MG63 (cell line): ENCODE results near the gene TCP11L1. TPM values are rescaled to one million over a fixed set of nuclear protein-coding genes. Genes with fewer than 3 reads are reported as not detected.
A peak's percentile ranks its signal among the peaks of the same experiment; 100 is the strongest.

Source experiments
- DNase-seq: peaks from one replicate; pipeline ENCODE4 v3.0.0-alpha.2; 2020
- H3K27me3 ChIP-seq: fragments of 250-450 bp; sonication (Bioruptor Pico); 2 replicates; pipeline ENCODE4 v1.5.1; 2020; ENCODE audit warnings: mild to moderate bottlenecking, moderate library complexity
- H3K36me3 ChIP-seq: fragments of 250-450 bp; sonication (Bioruptor Pico); 2 replicates; pipeline ENCODE4 v1.5.1; 2020; ENCODE audit warnings: mild to moderate bottlenecking, moderate library complexity
- H3K4me3 ChIP-seq: fragments of 250-450 bp; sonication (Bioruptor Pico); 2 replicates; pipeline ENCODE4 v1.5.1; 2020; ENCODE audit warnings: mild to moderate bottlenecking, moderate library complexity
- H3K9me3 ChIP-seq: fragments of 250-450 bp; sonication (Bioruptor Pico); 2 replicates; pipeline ENCODE4 v1.5.1; 2020; ENCODE audit warnings: mild to moderate bottlenecking, moderate library complexity
- total RNA-seq: library from RNA; depleted of rRNA; stranded (reverse); fragments of >200 nt; shearing (Covaris generic); gene quantifications from 2 replicates; pipeline ENCODE4 v1.2.3, GENCODE V29; 2014; ENCODE audit warnings: low replicate concordance; rRNA removed

The TCP11L1 gene
- total RNA-seq = 4.4 and 8.4 TPM in 2 replicates

- H3K36me3 ChIP-seq = peaks cover under 1% of the 10 kb centered on the region; the same call in 1 of the 2 replicates
- DNase-seq = peak; percentile 88
- H3K4me3 ChIP-seq = peak within 1 kb of the TSS; percentile 88
- no peaks in the 10 kb centered on the region for H3K9me3 ChIP-seq
- H3K27me3 ChIP-seq = no peaks in the 10 kb centered on the region
Observed at GRCh38 chr11:33039274-33040032, at the start of gene TCP11L1. TCP11L1 (plus strand) TSS chr11:33039572; CDS start chr11:33043774, 4,202 bp downstream.

GRCh38 chr11:32990481-32990880, 48.9 kb upstream of the TCP11L1 start:
- Histone ChIP-seq H3K36me3 (no peaks in the 10 kb centered on the region), H3K4me3 (no peak overlapping the region), H3K9me3 (peaks cover 2% of the 10 kb centered on the region; the same call in 1 of the 2 replicates), H3K27me3 (no peaks in the 10 kb centered on the region)
- no peak for DNase-seq

GRCh38 chr11:32991427-32991826, 47.9 kb upstream of the TCP11L1 start:
- H3K36me3 ChIP-seq = no peaks in the 10 kb centered on the region
- no peak for DNase-seq

GRCh38 chr11:32991898-32992297, 47.5 kb upstream of the TCP11L1 start:
- Histone ChIP-seq H3K9me3 (peaks cover 2% of the 10 kb centered on the region; the same call in 1 of the 2 replicates), H3K36me3 (no peaks in the 10 kb centered on the region), H3K4me3 (no peak overlapping the region), H3K27me3 (no peaks in the 10 kb centered on the region)
- DNase-seq = no peak

More at GRCh38 chr11:32991427-32991826, 47.9 kb upstream of the TCP11L1 start:
- Histone ChIP-seq H3K9me3 (peaks cover 2% of the 10 kb centered on the region; the same call in 1 of the 2 replicates), H3K4me3 (no peak overlapping the region), H3K27me3 (no peaks in the 10 kb centered on the region)

GRCh38 chr11:33000181-33000580, 39.2 kb upstream of the TCP11L1 start:
- Histone ChIP-seq H3K27me3 (no peaks in the 10 kb centered on the region), H3K36me3 (no peaks in the 10 kb centered on the region), H3K9me3 (no peaks in the 10 kb centered on the region), H3K4me3 (no peak overlapping the region)
- DNase-seq = no peak

- DNase-seq = no peak
- Histone ChIP-seq H3K4me3 (no peak overlapping the region), H3K9me3 (no peaks in the 10 kb centered on the region)
Observed at GRCh38 chr11:33001281-33001680, 38.1 kb upstream of the TCP11L1 start.

GRCh38 chr11:33001751-33002542, 37.4 kb upstream of the TCP11L1 start:
- DNase-seq = no peak
- Histone ChIP-seq H3K9me3 (no peaks in the 10 kb centered on the region), H3K36me3 (no peaks in the 10 kb centered on the region), H3K27me3 (no peaks in the 10 kb centered on the region), H3K4me3 (no peak overlapping the region)

More at GRCh38 chr11:33001281-33001680, 38.1 kb upstream of the TCP11L1 start:
- Histone ChIP-seq H3K27me3 (no peaks in the 10 kb centered on the region), H3K36me3 (no peaks in the 10 kb centered on the region)

- DNase-seq = no peak
- no peaks in the 10 kb centered on the region for H3K36me3 ChIP-seq
- H3K9me3 ChIP-seq = no peaks in the 10 kb centered on the region
- H3K4me3 ChIP-seq = no peak overlapping the region
- no peaks in the 10 kb centered on the region for H3K27me3 ChIP-seq
Observed at GRCh38 chr11:33005175-33005574, 34.2 kb upstream of the TCP11L1 start.

GRCh38 chr11:33006010-33006409, 33.4 kb upstream of the TCP11L1 start:
- Histone ChIP-seq H3K27me3 (no peaks in the 10 kb centered on the region), H3K4me3 (no peak overlapping the region), H3K9me3 (no peaks in the 10 kb centered on the region), H3K36me3 (no peaks in the 10 kb centered on the region)
- no peak for DNase-seq

GRCh38 chr11:33013755-33014154, 25.6 kb upstream of the TCP11L1 start:
- no peak for DNase-seq
- H3K36me3 ChIP-seq = no peaks in the 10 kb centered on the region
- H3K9me3 ChIP-seq = no peaks in the 10 kb centered on the region

GRCh38 chr11:33015621-33016551, 23.5 kb upstream of the TCP11L1 start, which contains the start of gene DEPDC7:
DEPDC7 (plus strand) TSS chr11:33015878; CDS start chr11:33015956, 78 bp downstream.
- no peaks in the 10 kb centered on the region for H3K36me3 ChIP-seq
- no peaks in the 10 kb centered on the region for H3K9me3 ChIP-seq
- no peaks in the 10 kb centered on the region for H3K27me3 ChIP-seq
- H3K4me3 ChIP-seq = peak within 1 kb of the TSS; percentile 59
- DNase-seq = peak; percentile 83

More at GRCh38 chr11:33013755-33014154, 25.6 kb upstream of the TCP11L1 start:
- H3K27me3 ChIP-seq = no peaks in the 10 kb centered on the region
- H3K4me3 ChIP-seq = no peak overlapping the region

- no peak for DNase-seq
- Histone ChIP-seq H3K36me3 (no peaks in the 10 kb centered on the region), H3K27me3 (no peaks in the 10 kb centered on the region), H3K9me3 (no peaks in the 10 kb centered on the region), H3K4me3 (peak overlapping the region; percentile 59)
Observed at GRCh38 chr11:33016654-33017053, 22.7 kb upstream of the TCP11L1 start.

GRCh38 chr11:33017478-33017877, 21.9 kb upstream of the TCP11L1 start:
- H3K4me3 ChIP-seq = no peak overlapping the region
- no peaks in the 10 kb centered on the region for H3K36me3 ChIP-seq
- no peaks in the 10 kb centered on the region for H3K9me3 ChIP-seq
- no peaks in the 10 kb centered on the region for H3K27me3 ChIP-seq
- DNase-seq = no peak

GRCh38 chr11:33017965-33018364, 21.4 kb upstream of the TCP11L1 start:
- H3K36me3 ChIP-seq = no peaks in the 10 kb centered on the region
- no peaks in the 10 kb centered on the region for H3K27me3 ChIP-seq
- DNase-seq = no peak
- H3K9me3 ChIP-seq = no peaks in the 10 kb centered on the region
- no peak overlapping the region for H3K4me3 ChIP-seq

GRCh38 chr11:33018840-33019239, 20.5 kb upstream of the TCP11L1 start:
- Histone ChIP-seq H3K27me3 (no peaks in the 10 kb centered on the region), H3K9me3 (no peaks in the 10 kb centered on the region), H3K36me3 (no peaks in the 10 kb centered on the region), H3K4me3 (no peak overlapping the region)
- no peak for DNase-seq

GRCh38 chr11:33021501-33021900, 17.9 kb upstream of the TCP11L1 start:
- Histone ChIP-seq H3K9me3 (no peaks in the 10 kb centered on the region), H3K27me3 (no peaks in the 10 kb centered on the region), H3K36me3 (no peaks in the 10 kb centered on the region), H3K4me3 (no peak overlapping the region)
- no peak for DNase-seq
